Naive thymus-derived CD4-positive, alpha-beta T cell (primary cell): ENCODE results near the gene IL19. TPM values are rescaled to one million over a fixed set of nuclear protein-coding genes. Genes with fewer than 3 reads are reported as not detected.

Experiments
- ATAC-seq: fragments of 150-1000 bp; cut with Tn5 transposase; 2 replicates; pipeline ENCODE4 v1.10.0; 2021; ENCODE audit warnings: mild to moderate bottlenecking, moderate library complexity
- CTCF ChIA-PET: fragments of 350-600 bp; sonication (Branson Sonifier 250); formaldehyde crosslinking; loops from one replicate; lab custom pipeline; 2021; ENCODE audit warnings: antibody characterized with exemption; lab: Charles Lee
- POLR2A ChIA-PET: fragments of 350-600 bp; sonication (Branson Sonifier 250); formaldehyde crosslinking; loops from one replicate; lab custom pipeline; 2021; ENCODE audit warnings: antibody characterized with exemption, inconsistent platforms; lab: Charles Lee
- DNase-seq, 9 donors: peaks; one replicate each; pipeline versions ENCODE4 v3.0.0 to v3.0.0-alpha.2; 2020 to 2022; ENCODE audit warnings: mixed read lengths in 1 of 9
- H3K27ac ChIP-seq: one replicate; pipeline ENCODE4 v1.7.0; 2013; ENCODE audit warnings: mild to moderate bottlenecking, low read depth, low read length, moderate library complexity
- H3K27me3 ChIP-seq, 2 donors: one replicate each; pipeline ENCODE4 v1.7.0; 2013; ENCODE audit warnings: low read length in 2 of 2, mild to moderate bottlenecking in 2 of 2, moderate library complexity in 2 of 2; ENCODE audit not compliant: control insufficient read depth in 2 of 2, insufficient read depth in 2 of 2
- H3K36me3 ChIP-seq, 3 experiments: 1 replicate in 2 of 3; 2 replicates in 1 of 3; pipeline ENCODE4 v1.7.0; 2013; ENCODE audit warnings: low read length in 3 of 3, mild to moderate bottlenecking in 3 of 3, moderate library complexity in 1 of 3; ENCODE audit not compliant: insufficient read depth in 3 of 3, control insufficient read depth in 2 of 3
- H3K4me1 ChIP-seq, 2 donors: one replicate each; pipeline ENCODE4 v1.7.0; 2013; ENCODE audit warnings: low read length in 2 of 2, mild to moderate bottlenecking in 2 of 2, moderate library complexity in 1 of 2; ENCODE audit not compliant: control insufficient read depth in 2 of 2, insufficient read depth in 2 of 2
- H3K4me3 ChIP-seq: 2 replicates; pipeline ENCODE4 v1.7.0; 2013; ENCODE audit warnings: mild to moderate bottlenecking, low read length
- H3K9me3 ChIP-seq, 3 experiments: 1 replicate in 2 of 3; 2 replicates in 1 of 3; pipeline ENCODE4 v1.7.0; 2013; ENCODE audit warnings: low read length in 3 of 3; ENCODE audit not compliant: control insufficient read depth in 2 of 3
- H3K27ac Mint-ChIP-seq, 9 donors: one replicate each; pipeline ENCODE4 v1.8.0; 2020 to 2022; ENCODE audit warnings: mixed read lengths in 9 of 9, mild to moderate bottlenecking in 8 of 9, moderate library complexity in 5 of 9, inconsistent platforms in 2 of 9
- H3K27me3 Mint-ChIP-seq, 5 donors: one replicate each; pipeline ENCODE4 v1.8.0; 2021 to 2022; ENCODE audit warnings: mixed read lengths in 5 of 5, mild to moderate bottlenecking in 1 of 5
- H3K36me3 Mint-ChIP-seq, 5 donors: one replicate each; pipeline ENCODE4 v1.8.0; 2020 to 2022; ENCODE audit warnings: mixed read lengths in 5 of 5, mild to moderate bottlenecking in 3 of 5, inconsistent platforms in 1 of 5
- H3K4me1 Mint-ChIP-seq, 7 donors: one replicate each; pipeline ENCODE4 v1.8.0; 2020 to 2022; ENCODE audit warnings: mixed read lengths in 7 of 7, mild to moderate bottlenecking in 3 of 7, inconsistent platforms in 1 of 7
- H3K4me3 Mint-ChIP-seq, 10 donors: one replicate each; pipeline ENCODE4 v1.8.0; 2020 to 2022; ENCODE audit warnings: mild to moderate bottlenecking in 10 of 10, mixed read lengths in 10 of 10, moderate library complexity in 6 of 10, inconsistent platforms in 2 of 10
- H3K9me3 Mint-ChIP-seq, 11 donors: one replicate each; pipeline ENCODE4 v1.8.0; 2020 to 2022; ENCODE audit warnings: mixed read lengths in 11 of 11, mild to moderate bottlenecking in 4 of 11, inconsistent platforms in 1 of 11, moderate library complexity in 1 of 11
- intact Hi-C, 2 donors: fragments of 100-400 bp; cut with micrococcal nuclease; formaldehyde crosslinking; loops; one replicate each; pipeline ENCODE4 v1.15.1; 2023
- polyA plus RNA-seq, 2 donors: library from polyadenylated mRNA; unstranded; fragments of 300-500 nt; fragmentation: Illumina TruSeq; gene quantifications; one replicate each; pipeline ENCODE4 v1.2.3, GENCODE V29; 2021
- total RNA-seq, 6 experiments: library from RNA in 5 of 6; stranded (reverse) in 5 of 6; gene quantifications; 1 replicate in 5 of 6; 2 replicates in 1 of 6; pipeline ENCODE4 v1.2.3 and lab custom pipeline; 2021 to 2026

IL19 gene
- total and polyA plus RNA-seq, 7 experiments from 2014 or later, result not detected

- H3K4me1 Mint-ChIP-seq, result peaks cover 11 to 40% (median 34%) of the 10 kb centered on the region in 7 donors
These were observed 116.3 kb downstream of the IL19 start for GRCh38 chr1:206886831-206887230.

GRCh38 chr1:206887701-206888100, 117.1 kb downstream of the IL19 start:
- no peak overlapping the region for H3K4me3 Mint-ChIP-seq
- ChIA-PET CTCF (interaction anchor here (1.1 kb wide), 1 partner anchor 31 kb away, joined by 3 read pairs; no protein-coding TSS in a partner anchor), POLR2A (interaction anchor here (0.9 to 2.2 kb wide), 7 partner anchors 9 to 34 kb away, joined by 3 to 9 read pairs (median 5); partner anchors contain the start of gene FCMR)
- peaks cover 0 to 15% (median 0%) of the 10 kb centered on the region in 5 donors for H3K27me3 Mint-ChIP-seq
- no peak for ATAC-seq
- Histone ChIP-seq H3K36me3 (no peaks in the 10 kb centered on the region), H3K27ac (no peak overlapping the region), H3K4me1 (peaks cover 6 to 19% of the 10 kb centered on the region in 2 donors), H3K9me3 (no peaks in the 10 kb centered on the region), H3K27me3 (no peaks in the 10 kb centered on the region), H3K4me3 (no peak overlapping the region)
- no peak for DNase-seq
- intact Hi-C loops, result no loop called here
- peaks cover 11 to 42% (median 36%) of the 10 kb centered on the region in 7 donors for H3K4me1 Mint-ChIP-seq
- peaks cover 0 to 16% (median 4%) of the 10 kb centered on the region in 5 donors for H3K36me3 Mint-ChIP-seq
- no peak overlapping the region for H3K27ac Mint-ChIP-seq
- peaks cover 0 to 4% (median 0%) of the 10 kb centered on the region in 11 donors for H3K9me3 Mint-ChIP-seq

More at GRCh38 chr1:206886831-206887230, 116.3 kb downstream of the IL19 start:
- CTCF ChIA-PET, result interaction anchor here (0.7 to 1.0 kb wide), 4 partner anchors 18 to 160 kb away, joined by 3 to 6 read pairs (median 3); no protein-coding TSS in a partner anchor
- H3K4me1 ChIP-seq, result peaks cover 6 to 18% of the 10 kb centered on the region in 2 donors
- no peaks in the 10 kb centered on the region for H3K9me3 ChIP-seq
- no peak overlapping the region for H3K27ac Mint-ChIP-seq
- peaks cover 0 to 19% (median 4%) of the 10 kb centered on the region in 5 donors for H3K36me3 Mint-ChIP-seq
- POLR2A ChIA-PET, result interaction anchor here (1.2 to 2.2 kb wide), 5 partner anchors 13 to 35 kb away, joined by 4 to 9 read pairs (median 5); partner anchors contain the start of gene FCMR
- H3K27me3 ChIP-seq, result no peaks in the 10 kb centered on the region
- H3K27ac ChIP-seq, result no peak overlapping the region
- peaks cover 0 to 4% (median 0%) of the 10 kb centered on the region in 11 donors for H3K9me3 Mint-ChIP-seq
- DNase-seq (no peak), ATAC-seq (no peak)
- intact Hi-C loops, result no loop called here
- H3K36me3 ChIP-seq, result no peaks in the 10 kb centered on the region
- no peak overlapping the region for H3K4me3 ChIP-seq
- H3K4me3 Mint-ChIP-seq, result no peak overlapping the region
- H3K27me3 Mint-ChIP-seq, result peaks cover 0 to 15% (median 0%) of the 10 kb centered on the region in 5 donors

- DNase-seq, result peak in 3 of 9 donors; percentile 36 to 46 (median 45)
These were observed 119.8 kb downstream of the IL19 start for GRCh38 chr1:206890125-206891060.

GRCh38 chr1:206891412-206891811, 120.8 kb downstream of the IL19 start:
- Histone ChIP-seq H3K27me3 (no peaks in the 10 kb centered on the region), H3K9me3 (no peaks in the 10 kb centered on the region), H3K36me3 (no peaks in the 10 kb centered on the region), H3K4me1 (peaks cover 6 to 23% of the 10 kb centered on the region in 2 donors), H3K4me3 (no peak overlapping the region), H3K27ac (no peak overlapping the region)
- Mint-ChIP-seq H3K4me3 (peak overlapping the region in 2 of 10 donors; percentile 66), H3K4me1 (peaks cover 21 to 72% (median 54%) of the 10 kb centered on the region in 7 donors), H3K9me3 (peaks cover 0 to 4% (median 0%) of the 10 kb centered on the region in 11 donors), H3K36me3 (peaks cover 0 to 33% (median 9%) of the 10 kb centered on the region in 5 donors), H3K27ac (peak overlapping the region in 6 of 9 donors; percentile 75 to 96 (median 82)), H3K27me3 (peaks cover 0 to 3% (median 0%) of the 10 kb centered on the region in 5 donors)
- POLR2A ChIA-PET, result interaction anchor here (0.6 to 2.8 kb wide), 4 partner anchors 8 to 31 kb away, joined by 3 to 21 read pairs (median 3); partner anchors contain the start of gene FCMR
- DNase-seq, result no peak
- intact Hi-C loops, result loop anchor here (2.0 kb wide), 1 partner anchor 13 kb away; no protein-coding TSS in a partner anchor
- CTCF ChIA-PET, result interaction anchor here (1.5 to 2.1 kb wide), 2 partner anchors 21 to 32 kb away, joined by 3 to 6 read pairs; no protein-coding TSS in a partner anchor
- no peak for ATAC-seq

More at GRCh38 chr1:206890125-206891060, 119.8 kb downstream of the IL19 start:
- peaks cover 6 to 19% of the 10 kb centered on the region in 2 donors for H3K4me1 ChIP-seq
- Mint-ChIP-seq H3K4me1 (peaks cover 19 to 62% (median 46%) of the 10 kb centered on the region in 7 donors), H3K27me3 (peaks cover 0 to 7% (median 0%) of the 10 kb centered on the region in 5 donors), H3K27ac (peak overlapping the region; percentile 11 to 96 (median 81)), H3K36me3 (peaks cover 0 to 31% (median 9%) of the 10 kb centered on the region in 5 donors), H3K4me3 (peak overlapping the region; percentile 37 to 78 (median 66)), H3K9me3 (peaks cover 0 to 4% (median 0%) of the 10 kb centered on the region in 11 donors)
- CTCF ChIA-PET, result interaction anchor here (1.3 to 2.1 kb wide), 3 partner anchors 22 to 156 kb away, joined by 3 to 6 read pairs (median 3); no protein-coding TSS in a partner anchor
- H3K4me3 ChIP-seq, result no peak overlapping the region
- POLR2A ChIA-PET, result interaction anchor here (0.7 to 1.3 kb wide), 7 partner anchors 9 to 29 kb away, joined by 3 to 8 read pairs (median 4); no protein-coding TSS in a partner anchor
- no peak overlapping the region for H3K27ac ChIP-seq
- H3K36me3 ChIP-seq, result no peaks in the 10 kb centered on the region
- H3K9me3 ChIP-seq, result no peaks in the 10 kb centered on the region
- intact Hi-C loops, result loop anchor here (2.0 kb wide), 1 partner anchor 14 kb away; no protein-coding TSS in a partner anchor
- H3K27me3 ChIP-seq, result no peaks in the 10 kb centered on the region
- ATAC-seq, result peak; percentile 71

Other genes with a start within 250 kb of the IL19 start
- gene EIF2D, start 158.3 kb upstream of the IL19 start, total RNA-seq, result 10 to 100 TPM; 38.7 to 73.0 (median 59.6) TPM
- gene EIF2D, start 158.3 kb upstream of the IL19 start, polyA plus RNA-seq, result 10 to 100 TPM; 33.5 to 53.4 TPM
- 1 to 10 TPM in 2 of 5 experiments, under 1 TPM in 3; 0.22 to 8.2 (median 0.69) TPM for gene DYRK3, start 135.2 kb upstream of the IL19 start, total RNA-seq
- gene DYRK3, start 135.2 kb upstream of the IL19 start, polyA plus RNA-seq, result not detected
- 100 to 1,000 TPM in 1 of 5 experiments, 10 to 100 TPM in 4; 49.6 to 123 (median 80.5) TPM for gene MAPKAPK2, start 85.9 kb upstream of the IL19 start, total RNA-seq
- gene MAPKAPK2, start 85.9 kb upstream of the IL19 start, polyA plus RNA-seq, result 1 to 10 TPM; 1.4 to 2.0 TPM
- gene IL10, start 1.7 kb downstream of the IL19 start, total RNA-seq, result 1 to 10 TPM in 2 of 5 experiments, under 1 TPM in 2, not detected in 1; 0.19 to 2.7 (median 0.69) TPM
- not detected for gene IL10, start 1.7 kb downstream of the IL19 start, polyA plus RNA-seq
- not detected for gene IL20, start 94.8 kb downstream of the IL19 start, total RNA-seq
- gene IL20, start 94.8 kb downstream of the IL19 start, polyA plus RNA-seq, result not detected
- under 1 TPM in 1 of 5 experiments, not detected in 4; 0.51 TPM for gene IL24, start 126.7 kb downstream of the IL19 start, total RNA-seq
- gene IL24, start 126.7 kb downstream of the IL19 start, polyA plus RNA-seq, result 10 to 100 TPM; 27.9 to 28.4 TPM
- 100 to 1,000 TPM; 103 to 943 (median 312) TPM for gene FCMR, start 151.2 kb downstream of the IL19 start, total RNA-seq
- gene FCMR, start 151.2 kb downstream of the IL19 start, polyA plus RNA-seq, result 100 to 1,000 TPM; 803 to 998 TPM
- gene PIGR, start 175.7 kb downstream of the IL19 start, total RNA-seq, result not detected
- not detected for gene PIGR, start 175.7 kb downstream of the IL19 start, polyA plus RNA-seq
- gene FCAMR, start 199.7 kb downstream of the IL19 start, total RNA-seq, result not detected
- gene FCAMR, start 199.7 kb downstream of the IL19 start, polyA plus RNA-seq, result not detected